Panc1 (cell line): Measurements from ENCODE around the gene SPECC1L.

ENCODE experiments used
- POLR2AphosphoS5 ChIP-seq: IDR thresholded peaks from 2 replicates; pipeline ENCODE4 v1.6.1; 2012; ENCODE audit warnings: mild to moderate bottlenecking, low read depth, low read length, moderate library complexity
- REST ChIP-seq, 2 experiments: IDR thresholded peaks; 2 replicates each; pipeline ENCODE4 v1.6.1; 2011 to 2012; ENCODE audit warnings: low read depth in 2 of 2, control low read depth in 1 of 2, low read length in 1 of 2, mild to moderate bottlenecking in 1 of 2, moderate library complexity in 1 of 2; ENCODE audit not compliant: insufficient read depth in 1 of 2
- TF ChIP-seq, protein P1 (sequence below): fragments of 450-650 bp; IDR thresholded peaks from 2 replicates; pipeline ENCODE4 v1.5.1; 2017; ENCODE audit warnings: mild to moderate bottlenecking

GRCh38 chr22:24325105-24325757 is 54.6 kb downstream of the SPECC1L start:
- TF ChIP-seq, protein P1, sequence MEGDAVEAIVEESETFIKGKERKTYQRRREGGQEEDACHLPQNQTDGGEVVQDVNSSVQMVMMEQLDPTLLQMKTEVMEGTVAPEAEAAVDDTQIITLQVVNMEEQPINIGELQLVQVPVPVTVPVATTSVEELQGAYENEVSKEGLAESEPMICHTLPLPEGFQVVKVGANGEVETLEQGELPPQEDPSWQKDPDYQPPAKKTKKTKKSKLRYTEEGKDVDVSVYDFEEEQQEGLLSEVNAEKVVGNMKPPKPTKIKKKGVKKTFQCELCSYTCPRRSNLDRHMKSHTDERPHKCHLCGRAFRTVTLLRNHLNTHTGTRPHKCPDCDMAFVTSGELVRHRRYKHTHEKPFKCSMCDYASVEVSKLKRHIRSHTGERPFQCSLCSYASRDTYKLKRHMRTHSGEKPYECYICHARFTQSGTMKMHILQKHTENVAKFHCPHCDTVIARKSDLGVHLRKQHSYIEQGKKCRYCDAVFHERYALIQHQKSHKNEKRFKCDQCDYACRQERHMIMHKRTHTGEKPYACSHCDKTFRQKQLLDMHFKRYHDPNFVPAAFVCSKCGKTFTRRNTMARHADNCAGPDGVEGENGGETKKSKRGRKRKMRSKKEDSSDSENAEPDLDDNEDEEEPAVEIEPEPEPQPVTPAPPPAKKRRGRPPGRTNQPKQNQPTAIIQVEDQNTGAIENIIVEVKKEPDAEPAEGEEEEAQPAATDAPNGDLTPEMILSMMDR = peak; percentile 59; the same call in 1 of the 2 replicates
- no peak for TF ChIP-seq REST (IDR thresholded peaks at IDR 0.05; ENCODE audit: insufficient read depth in 1 of 2, low read depth in 2 of 2, low read length in 1 of 2)
- no peak for TF ChIP-seq POLR2AphosphoS5
